ENCODE data around the gene GIMAP5. TPM values are rescaled to one million over a fixed set of nuclear protein-coding genes. Genes with fewer than 3 reads are reported as not detected.

The GIMAP5 gene
- total and polyA plus RNA-seq, 2 of the 13 experiments (the other 11 are each of a cell fraction or from before 2014, with no cell fraction given), result not detected

DNA sequence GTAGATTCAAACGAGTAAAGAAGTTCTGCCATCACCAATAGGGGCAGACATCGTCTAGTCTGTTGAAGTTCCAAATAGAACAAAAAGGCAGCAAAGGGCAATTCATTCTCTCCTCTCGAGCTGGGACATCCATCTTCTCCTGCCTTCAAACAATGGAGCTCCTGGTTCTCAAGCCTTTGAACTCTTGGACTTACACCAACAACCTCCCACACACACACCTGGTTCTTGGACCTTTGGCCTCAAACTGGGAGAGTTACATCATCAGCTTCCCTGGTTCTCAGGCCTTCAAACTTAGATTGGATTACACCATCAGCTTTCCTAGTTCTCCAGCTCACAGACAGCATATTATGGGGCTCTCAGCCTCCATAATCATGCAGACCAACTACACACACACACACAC, 9.8 kb upstream of the GIMAP5 start (continued):
- TF ChIP-seq, protein P1, sequence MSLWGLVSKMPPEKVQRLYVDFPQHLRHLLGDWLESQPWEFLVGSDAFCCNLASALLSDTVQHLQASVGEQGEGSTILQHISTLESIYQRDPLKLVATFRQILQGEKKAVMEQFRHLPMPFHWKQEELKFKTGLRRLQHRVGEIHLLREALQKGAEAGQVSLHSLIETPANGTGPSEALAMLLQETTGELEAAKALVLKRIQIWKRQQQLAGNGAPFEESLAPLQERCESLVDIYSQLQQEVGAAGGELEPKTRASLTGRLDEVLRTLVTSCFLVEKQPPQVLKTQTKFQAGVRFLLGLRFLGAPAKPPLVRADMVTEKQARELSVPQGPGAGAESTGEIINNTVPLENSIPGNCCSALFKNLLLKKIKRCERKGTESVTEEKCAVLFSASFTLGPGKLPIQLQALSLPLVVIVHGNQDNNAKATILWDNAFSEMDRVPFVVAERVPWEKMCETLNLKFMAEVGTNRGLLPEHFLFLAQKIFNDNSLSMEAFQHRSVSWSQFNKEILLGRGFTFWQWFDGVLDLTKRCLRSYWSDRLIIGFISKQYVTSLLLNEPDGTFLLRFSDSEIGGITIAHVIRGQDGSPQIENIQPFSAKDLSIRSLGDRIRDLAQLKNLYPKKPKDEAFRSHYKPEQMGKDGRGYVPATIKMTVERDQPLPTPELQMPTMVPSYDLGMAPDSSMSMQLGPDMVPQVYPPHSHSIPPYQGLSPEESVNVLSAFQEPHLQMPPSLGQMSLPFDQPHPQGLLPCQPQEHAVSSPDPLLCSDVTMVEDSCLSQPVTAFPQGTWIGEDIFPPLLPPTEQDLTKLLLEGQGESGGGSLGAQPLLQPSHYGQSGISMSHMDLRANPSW (CRISPR knock-in tag; IDR thresholded peaks at IDR 0.05; ENCODE audit: borderline replicate concordance), result no peak
- TF ChIP-seq ZSCAN25 (CRISPR knock-in tag; IDR thresholded peaks at IDR 0.05), result no peak
- TF ChIP-seq KAT2B (IDR thresholded peaks at IDR 0.05; ENCODE audit: borderline replicate concordance, low read depth, low read length), result no peak
- TF ChIP-seq, protein P2, sequence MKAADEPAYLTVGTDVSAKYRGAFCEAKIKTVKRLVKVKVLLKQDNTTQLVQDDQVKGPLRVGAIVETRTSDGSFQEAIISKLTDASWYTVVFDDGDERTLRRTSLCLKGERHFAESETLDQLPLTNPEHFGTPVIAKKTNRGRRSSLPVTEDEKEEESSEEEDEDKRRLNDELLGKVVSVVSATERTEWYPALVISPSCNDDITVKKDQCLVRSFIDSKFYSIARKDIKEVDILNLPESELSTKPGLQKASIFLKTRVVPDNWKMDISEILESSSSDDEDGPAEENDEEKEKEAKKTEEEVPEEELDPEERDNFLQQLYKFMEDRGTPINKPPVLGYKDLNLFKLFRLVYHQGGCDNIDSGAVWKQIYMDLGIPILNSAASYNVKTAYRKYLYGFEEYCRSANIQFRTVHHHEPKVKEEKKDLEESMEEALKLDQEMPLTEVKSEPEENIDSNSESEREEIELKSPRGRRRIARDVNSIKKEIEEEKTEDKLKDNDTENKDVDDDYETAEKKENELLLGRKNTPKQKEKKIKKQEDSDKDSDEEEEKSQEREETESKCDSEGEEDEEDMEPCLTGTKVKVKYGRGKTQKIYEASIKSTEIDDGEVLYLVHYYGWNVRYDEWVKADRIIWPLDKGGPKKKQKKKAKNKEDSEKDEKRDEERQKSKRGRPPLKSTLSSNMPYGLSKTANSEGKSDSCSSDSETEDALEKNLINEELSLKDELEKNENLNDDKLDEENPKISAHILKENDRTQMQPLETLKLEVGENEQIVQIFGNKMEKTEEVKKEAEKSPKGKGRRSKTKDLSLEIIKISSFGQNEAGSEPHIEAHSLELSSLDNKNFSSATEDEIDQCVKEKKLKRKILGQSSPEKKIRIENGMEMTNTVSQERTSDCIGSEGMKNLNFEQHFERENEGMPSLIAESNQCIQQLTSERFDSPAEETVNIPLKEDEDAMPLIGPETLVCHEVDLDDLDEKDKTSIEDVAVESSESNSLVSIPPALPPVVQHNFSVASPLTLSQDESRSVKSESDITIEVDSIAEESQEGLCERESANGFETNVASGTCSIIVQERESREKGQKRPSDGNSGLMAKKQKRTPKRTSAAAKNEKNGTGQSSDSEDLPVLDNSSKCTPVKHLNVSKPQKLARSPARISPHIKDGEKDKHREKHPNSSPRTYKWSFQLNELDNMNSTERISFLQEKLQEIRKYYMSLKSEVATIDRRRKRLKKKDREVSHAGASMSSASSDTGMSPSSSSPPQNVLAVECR (CRISPR knock-in tag; IDR thresholded peaks at IDR 0.05; ENCODE audit: borderline replicate concordance), result no peak; the same call in 1 of the 2 replicates
- TF ChIP-seq ZNF24 (IDR thresholded peaks at IDR 0.05), result no peak
- TF ChIP-seq ZFY (CRISPR knock-in tag; IDR thresholded peaks at IDR 0.05), result 0 out of 2 replicates have a peak, but pooled peaks have one; percentile 34
- peak; percentile 77 for TF ChIP-seq PPARG (CRISPR knock-in tag; conservative IDR thresholded peaks at IDR 0.05)
- peak; percentile 74 for TF ChIP-seq RXRB (CRISPR knock-in tag; IDR thresholded peaks at IDR 0.05; ENCODE audit: borderline replicate concordance)
- no peak for TF ChIP-seq ZNF547 (CRISPR knock-in tag; IDR thresholded peaks at IDR 0.05)
- TF ChIP-seq ZNF567 (CRISPR knock-in tag; IDR thresholded peaks at IDR 0.05; ENCODE audit: borderline replicate concordance), result no peak
- TF ChIP-seq, protein P3, sequence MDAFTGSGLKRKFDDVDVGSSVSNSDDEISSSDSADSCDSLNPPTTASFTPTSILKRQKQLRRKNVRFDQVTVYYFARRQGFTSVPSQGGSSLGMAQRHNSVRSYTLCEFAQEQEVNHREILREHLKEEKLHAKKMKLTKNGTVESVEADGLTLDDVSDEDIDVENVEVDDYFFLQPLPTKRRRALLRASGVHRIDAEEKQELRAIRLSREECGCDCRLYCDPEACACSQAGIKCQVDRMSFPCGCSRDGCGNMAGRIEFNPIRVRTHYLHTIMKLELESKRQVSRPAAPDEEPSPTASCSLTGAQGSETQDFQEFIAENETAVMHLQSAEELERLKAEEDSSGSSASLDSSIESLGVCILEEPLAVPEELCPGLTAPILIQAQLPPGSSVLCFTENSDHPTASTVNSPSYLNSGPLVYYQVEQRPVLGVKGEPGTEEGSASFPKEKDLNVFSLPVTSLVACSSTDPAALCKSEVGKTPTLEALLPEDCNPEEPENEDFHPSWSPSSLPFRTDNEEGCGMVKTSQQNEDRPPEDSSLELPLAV (CRISPR knock-in tag; conservative IDR thresholded peaks at IDR 0.05; ENCODE audit: low read depth), result no peak
- TF ChIP-seq ELF4 (CRISPR knock-in tag; IDR thresholded peaks at IDR 0.05; ENCODE audit: borderline replicate concordance), result no peak
- no peak for TF ChIP-seq KAT7 (CRISPR knock-in tag; IDR thresholded peaks at IDR 0.05; ENCODE audit: borderline replicate concordance)
- no peak for TF ChIP-seq ZNF124 (CRISPR knock-in tag; IDR thresholded peaks at IDR 0.05)
- TF ChIP-seq ATAD3A (CRISPR knock-in tag; IDR thresholded peaks at IDR 0.05), result no peak
- peak; percentile 51; the same call in 1 of the 2 replicates for TF ChIP-seq NCOA2 (CRISPR knock-in tag; IDR thresholded peaks at IDR 0.05)
- TF ChIP-seq CAMTA2 (CRISPR knock-in tag; IDR thresholded peaks at IDR 0.05; ENCODE audit: borderline replicate concordance), result no peak
